PFSK-1 (cell line): ENCODE data around the gene ZNF664.

Experiments
- FOXP2 ChIP-seq: optimal IDR thresholded peaks from 2 replicates; pipeline ENCODE3; 2011; ENCODE audit warnings: borderline replicate concordance, control low read depth, inconsistent platforms; ENCODE audit not compliant: insufficient read depth; ENCODE audit errors: extremely low read length, extremely low read depth
- POLR2AphosphoS5 ChIP-seq: IDR thresholded peaks from 2 replicates; pipeline ENCODE4 v1.6.1; 2012; ENCODE audit warnings: low read depth, mild to moderate bottlenecking, control low read depth, low read length, moderate library complexity
- SIN3A ChIP-seq: IDR thresholded peaks from 2 replicates; pipeline ENCODE4 v1.6.1; 2012; ENCODE audit warnings: mild to moderate bottlenecking, low read length, moderate library complexity, borderline replicate concordance; ENCODE audit not compliant: insufficient read depth
- TAF1 ChIP-seq: IDR thresholded peaks from 2 replicates; pipeline ENCODE4 v1.6.1; 2012; ENCODE audit warnings: low read length, control low read depth, borderline replicate concordance; ENCODE audit not compliant: insufficient read depth
- TF ChIP-seq, protein P1 (sequence below), 2 experiments: IDR thresholded peaks; 2 replicates each; pipeline versions ENCODE4 v1.6.1 to v1.8.0; 2011 to 2012; ENCODE audit warnings: low read depth in 2 of 2, low read length in 2 of 2, control low read depth in 1 of 2, inconsistent platforms in 1 of 2, mild to moderate bottlenecking in 1 of 2, moderate library complexity in 1 of 2; ENCODE audit not compliant: insufficient read depth in 1 of 2

ZNF664 gene

DNA sequence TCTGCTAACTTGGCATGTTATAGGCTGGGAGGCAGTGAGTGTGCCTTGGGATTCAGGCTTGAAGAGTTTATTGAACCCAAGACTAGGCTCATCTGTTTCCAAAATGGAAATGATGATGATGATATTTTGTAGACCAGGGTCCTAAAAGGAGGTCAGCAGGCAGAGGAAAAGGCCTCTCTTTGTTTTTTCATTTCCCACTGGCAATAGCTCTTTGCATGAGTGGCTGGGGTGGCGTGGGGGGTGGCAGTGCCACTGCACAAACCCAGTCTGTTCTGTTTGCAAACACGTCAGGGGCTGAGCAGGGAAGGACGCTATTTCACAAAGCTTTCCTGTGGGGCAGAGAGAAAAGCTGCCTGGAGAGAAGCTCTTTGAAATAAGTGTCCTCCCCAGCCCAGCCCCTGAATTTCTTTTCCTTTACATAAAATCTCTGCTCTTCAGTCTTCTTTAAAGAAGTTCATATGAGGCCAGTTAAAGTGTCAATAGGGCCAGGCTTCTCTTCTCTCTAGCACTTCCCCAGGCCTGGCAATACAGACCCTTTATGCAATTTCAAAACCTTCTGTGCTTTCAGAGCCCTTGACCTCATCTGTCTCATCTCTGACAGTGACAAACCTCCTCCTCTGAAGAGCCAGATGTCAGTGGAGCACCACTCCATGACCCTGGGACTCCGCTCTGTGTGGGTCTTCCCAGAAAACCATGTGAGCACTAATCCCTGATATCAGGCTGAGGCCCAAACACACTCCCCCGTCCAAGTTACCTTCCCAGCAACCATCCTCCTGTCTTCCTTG is 72.8 kb downstream of the ZNF664 start:
- TF ChIP-seq, protein P1, sequence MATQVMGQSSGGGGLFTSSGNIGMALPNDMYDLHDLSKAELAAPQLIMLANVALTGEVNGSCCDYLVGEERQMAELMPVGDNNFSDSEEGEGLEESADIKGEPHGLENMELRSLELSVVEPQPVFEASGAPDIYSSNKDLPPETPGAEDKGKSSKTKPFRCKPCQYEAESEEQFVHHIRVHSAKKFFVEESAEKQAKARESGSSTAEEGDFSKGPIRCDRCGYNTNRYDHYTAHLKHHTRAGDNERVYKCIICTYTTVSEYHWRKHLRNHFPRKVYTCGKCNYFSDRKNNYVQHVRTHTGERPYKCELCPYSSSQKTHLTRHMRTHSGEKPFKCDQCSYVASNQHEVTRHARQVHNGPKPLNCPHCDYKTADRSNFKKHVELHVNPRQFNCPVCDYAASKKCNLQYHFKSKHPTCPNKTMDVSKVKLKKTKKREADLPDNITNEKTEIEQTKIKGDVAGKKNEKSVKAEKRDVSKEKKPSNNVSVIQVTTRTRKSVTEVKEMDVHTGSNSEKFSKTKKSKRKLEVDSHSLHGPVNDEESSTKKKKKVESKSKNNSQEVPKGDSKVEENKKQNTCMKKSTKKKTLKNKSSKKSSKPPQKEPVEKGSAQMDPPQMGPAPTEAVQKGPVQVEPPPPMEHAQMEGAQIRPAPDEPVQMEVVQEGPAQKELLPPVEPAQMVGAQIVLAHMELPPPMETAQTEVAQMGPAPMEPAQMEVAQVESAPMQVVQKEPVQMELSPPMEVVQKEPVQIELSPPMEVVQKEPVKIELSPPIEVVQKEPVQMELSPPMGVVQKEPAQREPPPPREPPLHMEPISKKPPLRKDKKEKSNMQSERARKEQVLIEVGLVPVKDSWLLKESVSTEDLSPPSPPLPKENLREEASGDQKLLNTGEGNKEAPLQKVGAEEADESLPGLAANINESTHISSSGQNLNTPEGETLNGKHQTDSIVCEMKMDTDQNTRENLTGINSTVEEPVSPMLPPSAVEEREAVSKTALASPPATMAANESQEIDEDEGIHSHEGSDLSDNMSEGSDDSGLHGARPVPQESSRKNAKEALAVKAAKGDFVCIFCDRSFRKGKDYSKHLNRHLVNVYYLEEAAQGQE (IDR thresholded peaks at IDR 0.05; ENCODE audit: insufficient read depth in 1 of 2, low read depth in 2 of 2, low read length in 2 of 2): no peak
- TF ChIP-seq POLR2AphosphoS5: no peak
- TF ChIP-seq FOXP2: no peak
- TF ChIP-seq SIN3A: no peak
- no peak for TF ChIP-seq TAF1

DNA sequence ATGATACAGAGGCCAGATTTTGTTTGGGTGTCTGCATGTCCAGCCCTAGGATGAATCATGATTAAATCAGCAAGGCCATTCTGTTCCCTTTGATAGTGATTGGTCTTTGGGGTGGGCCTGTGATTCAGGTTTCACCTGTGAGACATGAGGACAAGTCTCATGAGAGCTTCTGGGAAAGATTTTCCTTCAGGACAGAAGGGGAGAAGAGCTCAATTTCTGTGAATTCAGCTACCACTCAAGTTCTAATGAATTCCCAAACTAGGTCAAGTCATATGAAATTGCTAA is 73.4 kb downstream of the ZNF664 start:
- TF ChIP-seq, protein P1 (IDR thresholded peaks at IDR 0.05; ENCODE audit: insufficient read depth in 1 of 2, low read depth in 2 of 2, low read length in 2 of 2): no peak
- TF ChIP-seq POLR2AphosphoS5 (no peak), SIN3A (no peak), FOXP2 (no peak), TAF1 (no peak)

DNA sequence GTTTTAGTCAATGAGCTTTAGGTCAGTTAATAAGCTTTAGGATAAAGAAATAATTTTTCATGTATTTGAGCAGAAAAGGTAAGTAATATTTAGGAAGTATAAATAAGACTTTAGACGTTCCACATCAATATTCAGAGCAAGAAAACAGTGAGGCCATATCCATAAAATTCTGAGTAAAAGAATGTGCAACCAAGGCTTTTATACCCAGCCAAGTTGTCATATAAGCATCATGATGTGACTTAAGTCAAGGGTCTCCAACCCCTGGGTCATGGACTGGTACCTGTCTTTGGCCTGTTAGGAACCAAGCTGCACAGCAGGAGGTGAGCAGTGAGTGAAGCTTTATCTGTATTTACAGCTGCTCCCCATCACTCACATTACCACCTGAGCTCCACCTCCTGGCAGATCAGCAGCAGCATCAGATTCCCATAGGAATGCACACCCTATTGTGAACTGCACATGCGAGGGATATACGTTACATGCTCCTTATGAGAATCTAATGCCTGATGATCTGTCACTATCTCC is 74.1 kb downstream of the ZNF664 start:
- TF ChIP-seq TAF1 (no peak), POLR2AphosphoS5 (no peak), FOXP2 (no peak), SIN3A (no peak)

DNA sequence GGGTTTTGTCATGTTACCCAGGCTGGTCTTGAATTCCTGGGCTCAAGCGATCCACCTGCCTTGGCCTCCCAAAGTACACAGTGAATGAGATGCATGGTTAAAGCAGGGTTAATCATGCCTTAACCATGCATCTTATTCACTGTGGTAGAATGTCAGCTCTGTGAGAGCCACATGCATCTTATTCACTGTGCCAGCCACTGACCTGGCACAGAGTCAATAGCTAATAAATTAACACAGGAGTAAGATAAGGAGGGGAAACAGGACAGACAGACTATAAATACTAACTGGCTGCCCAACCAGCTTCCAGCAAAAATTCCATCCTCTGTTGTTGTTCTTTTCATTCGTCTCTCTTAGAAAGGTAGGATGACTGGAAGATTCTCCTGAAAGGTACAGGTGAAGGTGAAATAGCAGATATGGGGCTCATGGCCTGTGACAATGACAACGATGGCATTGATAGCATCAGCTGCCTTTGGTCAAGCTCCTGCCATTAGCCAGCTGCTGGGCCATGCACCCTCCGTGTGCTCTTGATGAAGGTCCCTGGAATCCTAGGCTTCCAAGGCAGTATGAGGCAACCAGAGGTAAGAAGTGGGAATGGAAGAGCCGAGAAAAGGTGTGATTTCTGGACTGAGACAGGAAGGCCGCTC is 76.6 kb downstream of the ZNF664 start:
- TF ChIP-seq FOXP2: no peak
- TF ChIP-seq, protein P1 (IDR thresholded peaks at IDR 0.05; ENCODE audit: insufficient read depth in 1 of 2, low read depth in 2 of 2, low read length in 2 of 2): no peak
- no peak for TF ChIP-seq SIN3A
- TF ChIP-seq TAF1: no peak
- no peak for TF ChIP-seq POLR2AphosphoS5

DNA sequence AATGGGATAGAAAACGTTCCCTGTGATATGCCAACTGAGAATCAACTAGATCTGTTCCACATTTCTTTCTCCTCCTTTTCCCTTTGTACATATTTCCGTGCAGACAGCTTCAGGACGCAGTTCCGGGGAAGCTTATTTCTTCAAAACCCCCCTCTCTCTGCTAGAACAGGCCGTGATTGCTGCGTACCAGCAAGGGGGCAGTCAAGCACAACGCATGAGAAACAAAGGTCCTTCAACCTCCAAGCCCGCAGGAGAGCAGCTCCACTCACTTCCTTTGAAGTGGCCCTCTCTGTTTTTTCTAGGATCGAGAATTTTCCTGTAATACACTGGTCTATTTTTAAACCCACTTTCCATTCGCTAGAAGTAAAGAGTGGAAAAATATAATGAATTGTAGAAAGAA is 80.8 kb downstream of the ZNF664 start:
- TF ChIP-seq, protein P1 (IDR thresholded peaks at IDR 0.05; ENCODE audit: insufficient read depth in 1 of 2, low read depth in 2 of 2, low read length in 2 of 2): no peak
- TF ChIP-seq TAF1: no peak
